ENCODE measurements around the gene SLC6A11. TPM values are rescaled to one million over a fixed set of nuclear protein-coding genes. Genes with fewer than 3 reads are reported as not detected.

The SLC6A11 gene
- polyA plus RNA-seq, 1 experiment: not detected

- ChIA-PET POLR2A (no interaction called here), CTCF (interaction anchor here (1.3 kb wide), 1 partner anchor 11 kb away, joined by 4 read pairs; no protein-coding TSS in a partner anchor)
- no peak for TF ChIP-seq CTCF (IDR thresholded peaks at IDR 0.05; ENCODE audit: insufficient read depth, low read depth, low read length)
- Histone ChIP-seq H3K4me3 (ENCODE audit: low read depth, low read length) (no peak overlapping the region), H3K27me3 (ENCODE audit: control insufficient read depth, insufficient read depth, low read length) (peaks cover 16% of the 10 kb centered on the region), H3K36me3 (ENCODE audit: control insufficient read depth, insufficient read depth, low read length) (no peaks in the 10 kb centered on the region)
- no peak for DNase-seq (ENCODE audit: low read depth)
Measured at GRCh38 chr3:10986592-10986991, 170.6 kb downstream of the SLC6A11 start.

GRCh38 chr3:10988001-10988665 is 172.1 kb downstream of the SLC6A11 start:
- TF ChIP-seq CTCF (IDR thresholded peaks at IDR 0.05; ENCODE audit: insufficient read depth, low read depth, low read length): no peak
- CTCF ChIA-PET: no interaction called here
- Histone ChIP-seq H3K4me3 (ENCODE audit: low read depth, low read length) (no peak overlapping the region), H3K27me3 (ENCODE audit: control insufficient read depth, insufficient read depth, low read length) (peaks cover 23% of the 10 kb centered on the region), H3K36me3 (ENCODE audit: control insufficient read depth, insufficient read depth, low read length) (no peaks in the 10 kb centered on the region)
- POLR2A ChIA-PET: no interaction called here
- no peak for DNase-seq (ENCODE audit: low read depth)

GRCh38 chr3:10988991-10989484 is 173.0 kb downstream of the SLC6A11 start:
- H3K4me3 ChIP-seq (ENCODE audit: low read depth, low read length): no peak overlapping the region
- no peak for TF ChIP-seq CTCF (IDR thresholded peaks at IDR 0.05; ENCODE audit: insufficient read depth, low read depth, low read length)
- H3K36me3 ChIP-seq (ENCODE audit: control insufficient read depth, insufficient read depth, low read length): no peaks in the 10 kb centered on the region
- peaks cover 30% of the 10 kb centered on the region for H3K27me3 ChIP-seq (ENCODE audit: control insufficient read depth, insufficient read depth, low read length)
- ChIA-PET POLR2A (no interaction called here), CTCF (no interaction called here)
- no peak for DNase-seq (ENCODE audit: low read depth)

Other genes starting within 250 kb of the SLC6A11 start
- gene SLC6A1, start 176.5 kb downstream of the SLC6A11 start, polyA plus RNA-seq (2011; rRNA removed): not detected in 2 replicates

Data from BJ (cell line).